Left lung (tissue), 10 donors: Measurements from ENCODE around the gene ILF2. TPM values are rescaled to one million over a fixed set of nuclear protein-coding genes. Genes with fewer than 3 reads are reported as not detected.

Experiments
- ATAC-seq: fragments of 200-7000 bp; cut with Tn5 transposase; one replicate; pipeline ENCODE4 v1.9.1; 2020; ENCODE audit warnings: moderate library complexity
- DNase-seq, 4 donors: peaks; one replicate each; pipeline ENCODE4 v3.0.0-alpha.2; 2013 to 2020
- H3K27ac ChIP-seq, 2 donors: fragments of 200-600 bp; sonication (generic) in 1 of 2; one replicate each; pipeline versions ENCODE4 v1.5.0 to v1.8.0; 2020 to 2021
- H3K27me3 ChIP-seq, 2 donors: fragments of 200-600 bp; sonication (generic) in 1 of 2; one replicate each; pipeline versions ENCODE4 v1.5.0 to v1.8.0; 2020 to 2021
- H3K36me3 ChIP-seq, 2 donors: fragments of 200-600 bp; sonication (generic) in 1 of 2; one replicate each; pipeline versions ENCODE4 v1.5.0 to v1.8.0; 2020 to 2021
- H3K4me1 ChIP-seq, 2 donors: fragments of 200-600 bp; one replicate each; pipeline ENCODE4 v1.8.0; 2021
- H3K4me3 ChIP-seq, 2 donors: fragments of 200-600 bp; sonication (generic) in 1 of 2; one replicate each; pipeline versions ENCODE4 v1.5.0 to v1.8.0; 2020 to 2021; ENCODE audit warnings: mild to moderate bottlenecking in 1 of 2
- H3K9me3 ChIP-seq, 2 donors: fragments of 200-600 bp; sonication (generic) in 1 of 2; one replicate each; pipeline versions ENCODE4 v1.5.0 to v1.8.0; 2020 to 2021
- intact Hi-C, 2 donors: fragments of 100-400 bp; cut with DNase I; formaldehyde crosslinking; loops; one replicate each; pipeline versions ENCODE4 v1.11.2 to v1.14.2; 2022
- polyA plus RNA-seq, 6 donors: library from polyadenylated mRNA; unstranded; fragments of 120-200 nt; gene quantifications; one replicate each; pipeline ENCODE4 v1.2.1, GENCODE V29; 2013; ENCODE audit not compliant: insufficient read length in 6 of 6
- total RNA-seq, 2 donors: library from RNA; stranded (reverse); fragmentation: NEBNext Ultra II Directional; extraction: Animal tissue kit (Norgen Biotek cat#: 25700); gene quantifications; one replicate each; pipeline ENCODE4 v1.2.1, GENCODE V29; 2021
- TF ChIP-seq, protein P1 (sequence below), 2 donors: fragments of 200-600 bp; sonication (generic) in 1 of 2; IDR thresholded peaks; one replicate each; pipeline versions ENCODE4 v1.5.0 to v1.8.0; 2021; ENCODE audit warnings: antibody characterized with exemption in 2 of 2
- donor health status: DM: no; HTN: yes; CAD: no.
- donor health status: DM: no; HTN: no; CAD: no.

Gene ILF2
- total and polyA plus RNA-seq, 8 donors: 104 to 295 (median 252) TPM

- intact Hi-C loops: no loop called here
- H3K36me3 ChIP-seq: peaks cover 0 to 33% of the 10 kb centered on the region in 2 donors
- TF ChIP-seq, protein P1, sequence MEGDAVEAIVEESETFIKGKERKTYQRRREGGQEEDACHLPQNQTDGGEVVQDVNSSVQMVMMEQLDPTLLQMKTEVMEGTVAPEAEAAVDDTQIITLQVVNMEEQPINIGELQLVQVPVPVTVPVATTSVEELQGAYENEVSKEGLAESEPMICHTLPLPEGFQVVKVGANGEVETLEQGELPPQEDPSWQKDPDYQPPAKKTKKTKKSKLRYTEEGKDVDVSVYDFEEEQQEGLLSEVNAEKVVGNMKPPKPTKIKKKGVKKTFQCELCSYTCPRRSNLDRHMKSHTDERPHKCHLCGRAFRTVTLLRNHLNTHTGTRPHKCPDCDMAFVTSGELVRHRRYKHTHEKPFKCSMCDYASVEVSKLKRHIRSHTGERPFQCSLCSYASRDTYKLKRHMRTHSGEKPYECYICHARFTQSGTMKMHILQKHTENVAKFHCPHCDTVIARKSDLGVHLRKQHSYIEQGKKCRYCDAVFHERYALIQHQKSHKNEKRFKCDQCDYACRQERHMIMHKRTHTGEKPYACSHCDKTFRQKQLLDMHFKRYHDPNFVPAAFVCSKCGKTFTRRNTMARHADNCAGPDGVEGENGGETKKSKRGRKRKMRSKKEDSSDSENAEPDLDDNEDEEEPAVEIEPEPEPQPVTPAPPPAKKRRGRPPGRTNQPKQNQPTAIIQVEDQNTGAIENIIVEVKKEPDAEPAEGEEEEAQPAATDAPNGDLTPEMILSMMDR (IDR thresholded peaks at IDR 0.05): peak in 1 of 2 donors; percentile 20
- peak within 1 kb of the TSS; percentile 92 for H3K27ac ChIP-seq
- ATAC-seq (peak; percentile 97), DNase-seq (peak; percentile 87 to 96 (median 92))
- H3K9me3 ChIP-seq: no peaks in the 10 kb centered on the region
- H3K4me3 ChIP-seq: peak within 1 kb of the TSS; percentile 65 to 74
- H3K27me3 ChIP-seq: no peaks in the 10 kb centered on the region
- H3K4me1 ChIP-seq: peaks cover 5 to 29% of the 10 kb centered on the region in 2 donors
Observed at GRCh38 chr1:153658400-153659174, 12.2 kb downstream of the ILF2 start, which contains the start of gene SNAPIN. Gene SNAPIN, plus strand, starts transcription at chr1:153658703. Its CDS starts 41 bp downstream, at chr1:153658744.

- peaks cover 5 to 33% of the 10 kb centered on the region in 2 donors for H3K4me1 ChIP-seq
- no peak overlapping the region for H3K4me3 ChIP-seq
- no peaks in the 10 kb centered on the region for H3K9me3 ChIP-seq
- no peaks in the 10 kb centered on the region for H3K27me3 ChIP-seq
- H3K27ac ChIP-seq: peak overlapping the region in 1 of 2 donors; percentile 15
- ATAC-seq: peak; percentile 27
- TF ChIP-seq, protein P1 (IDR thresholded peaks at IDR 0.05): no peak
- peaks cover 0 to under 1% of the 10 kb centered on the region in 2 donors for H3K36me3 ChIP-seq
- intact Hi-C loops: no loop called here
- no peak for DNase-seq
Observed at GRCh38 chr1:153655333-153655732, 15.5 kb downstream of the ILF2 start.

DNA sequence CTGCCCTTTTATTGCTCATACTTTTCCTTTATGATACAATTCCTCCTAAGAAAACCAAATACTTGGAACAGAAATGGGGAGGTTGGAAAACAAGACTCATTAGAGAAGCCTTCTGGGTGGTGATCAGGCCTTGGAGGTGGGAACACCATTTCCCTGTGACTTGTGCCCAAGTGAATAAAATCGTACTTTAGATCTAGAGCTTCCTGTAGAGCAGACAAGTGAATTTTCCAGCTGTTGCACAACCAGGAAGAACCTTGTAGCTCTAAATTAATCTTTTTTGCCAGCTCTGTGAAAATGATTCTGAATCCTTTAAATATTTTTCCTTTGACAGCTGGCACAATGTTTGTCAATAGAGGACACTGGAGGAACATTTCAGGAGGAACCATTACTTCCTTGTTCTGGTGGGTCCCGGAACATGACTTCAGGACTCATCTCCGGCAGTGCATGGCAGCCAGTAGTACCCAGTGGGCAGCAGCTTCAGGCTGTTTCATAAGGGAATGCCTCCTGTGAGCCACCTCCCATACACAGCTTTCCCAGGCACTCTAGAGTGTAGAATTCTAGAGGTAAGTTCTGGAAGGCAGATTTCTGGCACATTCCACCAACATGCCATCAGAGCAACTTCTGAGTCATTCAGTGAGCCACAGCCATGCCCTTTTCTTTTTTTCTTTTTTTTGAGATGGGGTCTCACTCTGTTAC is 17.8 kb downstream of the ILF2 start:
- DNase-seq (no peak), ATAC-seq (peak; percentile 49)
- intact Hi-C loops: no loop called here
- peaks cover under 1 to 16% of the 10 kb centered on the region in 2 donors for H3K4me1 ChIP-seq
- no peak overlapping the region for H3K4me3 ChIP-seq
- TF ChIP-seq, protein P1 (IDR thresholded peaks at IDR 0.05): no peak
- peak overlapping the region; percentile 28 to 77 for H3K27ac ChIP-seq
- H3K9me3 ChIP-seq: no peaks in the 10 kb centered on the region
- no peaks in the 10 kb centered on the region for H3K27me3 ChIP-seq
- no peaks in the 10 kb centered on the region for H3K36me3 ChIP-seq

GRCh38 chr1:153651771-153652170 is 19.0 kb downstream of the ILF2 start:
- TF ChIP-seq, protein P1 (IDR thresholded peaks at IDR 0.05): no peak
- no peak for ATAC-seq
- Histone ChIP-seq H3K4me3 (no peak overlapping the region), H3K27ac (no peak overlapping the region), H3K9me3 (no peaks in the 10 kb centered on the region), H3K27me3 (no peaks in the 10 kb centered on the region), H3K4me1 (peaks cover 0 to 18% of the 10 kb centered on the region in 2 donors), H3K36me3 (peaks cover 0 to 10% of the 10 kb centered on the region in 2 donors)
- intact Hi-C loops: no loop called here
- DNase-seq: no peak

DNA sequence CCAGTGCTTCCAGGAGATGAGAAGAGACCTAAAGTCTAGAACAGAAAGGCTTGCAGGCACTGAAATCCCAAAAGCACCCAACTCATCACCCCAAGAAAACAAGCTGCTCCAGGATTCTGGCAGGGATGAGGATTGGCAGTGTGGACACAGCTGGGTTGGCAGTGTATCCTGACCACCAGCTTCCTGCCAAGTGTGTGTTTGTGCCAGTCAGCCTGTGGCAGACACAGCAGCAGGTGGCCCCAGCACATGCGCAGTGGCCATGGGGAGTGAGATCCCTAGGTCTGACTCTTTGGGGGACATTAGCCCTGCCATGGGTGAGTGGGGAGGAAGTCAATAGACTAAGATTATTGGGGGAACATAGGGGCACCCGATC is 20.9 kb downstream of the ILF2 start:
- TF ChIP-seq, protein P1 (IDR thresholded peaks at IDR 0.05): no peak
- no peak for ATAC-seq
- no peaks in the 10 kb centered on the region for H3K27me3 ChIP-seq
- DNase-seq: no peak
- peaks cover 0 to 29% of the 10 kb centered on the region in 2 donors for H3K36me3 ChIP-seq
- intact Hi-C loops: no loop called here
- H3K4me1 ChIP-seq: peaks cover 0 to 29% of the 10 kb centered on the region in 2 donors
- no peak overlapping the region for H3K4me3 ChIP-seq
- no peak overlapping the region for H3K27ac ChIP-seq
- H3K9me3 ChIP-seq: no peaks in the 10 kb centered on the region
